Limb (tissue), 2 donors: Measurements from ENCODE around the gene MAST3.
"Not testable (repeated sequence)": the region's sequence is repeated elsewhere in the genome, so short reads cannot be mapped to it uniquely, and the experiment has no call there.

ENCODE experiments used
- DNase-seq, 2 donors: peaks; one replicate each; pipeline ENCODE4 v3.0.0-alpha.2; 2016; ENCODE audit errors: extremely low spot score in 2 of 2

Gene MAST3

DNA sequence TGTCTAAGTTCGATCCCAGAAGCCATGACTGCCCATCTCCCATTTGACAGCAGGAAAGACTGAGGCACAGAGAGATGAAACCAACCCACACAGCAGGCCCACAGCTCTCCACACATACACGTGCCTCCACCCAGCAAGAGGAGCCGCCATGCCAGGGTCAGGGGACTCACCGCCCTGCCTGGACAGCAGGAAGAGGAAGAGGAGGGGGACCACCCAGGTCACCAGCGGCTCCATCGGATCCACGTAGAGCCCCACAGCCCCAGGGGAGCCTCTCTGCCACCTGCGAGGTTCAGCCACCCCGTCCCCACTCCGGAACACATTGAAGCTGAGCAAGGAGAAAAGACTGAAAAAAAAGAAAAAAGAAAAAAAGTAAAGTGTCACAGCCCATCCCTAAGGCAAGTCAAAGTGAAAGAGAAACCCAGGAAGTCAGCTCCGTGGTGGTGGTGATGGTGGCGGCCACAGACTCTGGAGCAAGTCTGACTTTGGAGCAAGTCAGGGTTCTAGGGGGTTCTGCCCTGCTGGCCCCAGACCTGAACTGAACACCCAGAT is 10.9 kb upstream of the MAST3 start, which contains the start of gene IL12RB1:
IL12RB1 (minus strand) TSS at position 345 of the 549 bp plus-strand sequence; CDS start at position 234, 111 bp downstream.
- DNase-seq: no peak

- not testable (repeated sequence) for DNase-seq
Measured at GRCh38 chr19:18089096-18089541, 8.5 kb upstream of the MAST3 start.

DNA sequence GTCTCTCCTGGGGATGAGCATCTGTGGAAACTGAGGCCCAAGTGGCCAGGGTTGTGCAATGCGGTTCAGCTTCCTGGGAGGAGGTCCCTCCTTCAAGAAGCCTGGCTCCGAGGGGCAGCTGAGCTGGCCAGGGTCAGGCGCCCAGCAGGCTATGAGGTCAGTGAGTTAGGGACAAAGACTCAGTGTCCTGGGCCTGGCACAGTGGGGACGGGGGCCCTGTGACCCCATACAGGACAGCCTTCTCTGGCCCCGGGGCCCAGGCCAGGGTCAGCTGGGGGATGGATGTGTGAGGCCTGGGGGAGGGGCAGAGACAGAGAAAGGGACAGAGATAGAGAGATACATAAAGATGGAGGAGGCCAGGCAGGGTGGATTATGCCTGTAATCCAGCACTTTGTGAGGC is 7.9 kb upstream of the MAST3 start:
- no peak for DNase-seq

- no peak for DNase-seq
Measured at GRCh38 chr19:18090545-18091216, 6.9 kb upstream of the MAST3 start.

DNA sequence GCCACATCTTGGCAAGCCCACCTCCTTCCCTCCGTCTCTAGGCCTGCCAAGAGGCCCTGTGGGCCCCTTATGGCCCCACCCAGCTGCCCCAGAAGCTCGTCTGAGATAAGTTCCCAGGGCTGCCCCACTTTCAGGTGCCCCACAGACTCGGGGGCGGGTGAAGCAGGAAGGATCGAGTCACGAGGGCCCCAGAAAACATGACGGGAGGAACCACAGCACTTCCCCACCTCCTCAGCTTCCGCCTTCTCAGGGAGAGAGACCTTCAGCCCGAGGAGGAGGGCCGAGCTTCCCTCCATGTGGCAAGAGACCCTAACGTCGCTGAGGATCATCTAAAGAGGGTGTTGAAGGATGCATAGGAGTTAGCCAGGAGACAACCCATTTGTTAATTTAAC is 6.4 kb upstream of the MAST3 start:
- no peak for DNase-seq

GRCh38 chr19:18093439-18094161 is 4.0 kb upstream of the MAST3 start:
- no peak for DNase-seq

GRCh38 chr19:18096258-18096657 is 1.3 kb upstream of the MAST3 start:
- no peak for DNase-seq

DNA sequence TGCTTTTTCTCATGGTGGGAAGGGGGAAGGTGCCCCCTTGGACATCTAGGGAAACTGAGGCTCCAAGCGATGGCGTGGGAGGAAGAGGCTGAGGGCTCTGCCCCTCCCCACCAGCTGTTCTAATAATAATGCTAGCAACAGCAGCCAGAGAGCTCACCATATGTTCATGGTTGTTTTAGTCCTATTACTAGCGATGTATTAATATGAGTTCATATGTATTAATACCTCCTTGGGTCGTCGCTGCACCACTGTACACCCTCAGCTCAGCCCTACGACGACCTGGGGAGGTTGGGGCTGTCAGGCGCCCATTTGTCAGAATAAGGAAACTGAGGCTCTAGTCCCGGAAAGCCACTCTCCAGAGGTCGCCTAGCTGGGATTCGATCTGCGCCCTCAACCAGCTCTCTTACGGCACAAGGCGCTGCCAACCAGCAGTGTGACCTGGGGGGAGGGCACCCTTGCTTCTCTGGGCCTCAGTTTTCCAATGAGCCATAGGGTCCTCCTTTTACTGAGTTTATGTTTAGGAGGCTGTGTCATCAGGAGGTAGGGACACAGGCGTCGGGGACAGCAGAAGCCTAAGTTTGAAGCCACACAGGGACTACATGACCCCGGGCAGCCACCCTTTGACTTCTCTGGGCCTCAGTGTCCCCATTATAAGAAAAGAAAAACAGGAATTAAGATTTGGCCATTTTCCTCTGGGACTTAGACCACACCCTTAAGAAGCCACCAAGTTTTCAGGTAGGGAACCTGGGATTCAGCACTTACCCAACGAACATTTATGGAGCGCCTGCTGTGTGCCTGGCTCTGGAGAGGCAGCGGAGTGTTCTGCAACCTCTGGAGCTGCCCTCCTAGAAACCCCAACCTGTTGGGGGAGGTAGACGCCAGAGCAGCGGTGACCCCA is 664 bp downstream of the MAST3 start:
- DNase-seq: no peak

DNA sequence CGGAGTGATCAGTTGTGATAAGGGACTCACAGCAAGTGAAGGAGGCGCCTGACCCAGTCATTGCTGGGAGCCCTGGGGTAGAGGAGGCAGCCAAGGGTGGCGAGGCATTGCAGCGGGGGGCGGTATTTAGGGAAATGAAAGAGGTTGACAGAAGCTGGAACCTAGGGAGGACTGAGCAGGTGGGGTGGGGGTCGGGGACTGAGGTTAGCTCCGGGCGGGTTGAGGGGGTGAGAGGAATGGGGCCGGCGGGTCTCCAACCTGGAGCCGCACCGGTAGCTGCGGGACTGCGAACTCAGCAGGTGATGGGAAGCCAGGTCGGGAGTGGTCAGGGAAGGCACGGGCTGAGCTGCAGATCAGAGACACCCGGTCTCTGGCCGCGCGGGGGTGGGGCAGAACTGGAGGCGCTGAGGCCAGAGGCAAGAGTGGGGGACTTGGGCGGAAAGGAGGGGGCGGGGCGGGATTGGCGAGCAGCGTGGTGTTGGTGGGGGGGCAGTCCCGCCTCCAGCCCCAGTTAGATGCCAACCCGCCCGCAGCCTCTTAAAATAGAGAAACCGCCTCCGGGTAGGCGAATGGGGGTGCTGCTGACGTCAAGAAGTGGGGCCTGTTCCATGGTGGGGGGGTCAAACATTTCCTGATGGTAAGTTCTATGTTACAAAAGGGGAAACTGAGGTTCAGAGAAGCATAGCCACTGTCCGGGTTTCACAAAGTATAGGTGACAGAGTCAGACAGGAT is 1.5 kb downstream of the MAST3 start:
- no peak for DNase-seq

GRCh38 chr19:18099623-18099995 is 2.0 kb downstream of the MAST3 start:
- DNase-seq: no peak

DNA sequence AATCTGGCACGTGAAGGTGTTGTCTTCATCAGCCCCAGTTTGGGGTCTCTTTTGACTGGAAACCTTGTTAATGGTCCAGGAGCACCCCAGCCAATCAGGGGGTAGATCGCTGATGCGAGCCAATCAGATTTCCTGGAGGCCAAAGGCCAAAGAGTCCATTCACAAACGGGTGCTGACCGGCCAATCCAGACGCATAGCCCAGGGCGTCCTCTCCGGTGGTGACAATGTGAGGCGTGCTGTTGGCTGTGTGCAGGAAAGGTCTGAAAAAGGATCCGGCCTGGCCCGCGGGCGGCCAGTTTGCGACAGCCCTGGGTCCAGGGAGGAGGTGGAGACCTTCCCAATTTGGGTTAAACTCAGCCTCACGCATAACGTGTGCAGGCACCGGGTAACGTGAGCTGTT is 3.1 kb downstream of the MAST3 start:
- no peak for DNase-seq

DNA sequence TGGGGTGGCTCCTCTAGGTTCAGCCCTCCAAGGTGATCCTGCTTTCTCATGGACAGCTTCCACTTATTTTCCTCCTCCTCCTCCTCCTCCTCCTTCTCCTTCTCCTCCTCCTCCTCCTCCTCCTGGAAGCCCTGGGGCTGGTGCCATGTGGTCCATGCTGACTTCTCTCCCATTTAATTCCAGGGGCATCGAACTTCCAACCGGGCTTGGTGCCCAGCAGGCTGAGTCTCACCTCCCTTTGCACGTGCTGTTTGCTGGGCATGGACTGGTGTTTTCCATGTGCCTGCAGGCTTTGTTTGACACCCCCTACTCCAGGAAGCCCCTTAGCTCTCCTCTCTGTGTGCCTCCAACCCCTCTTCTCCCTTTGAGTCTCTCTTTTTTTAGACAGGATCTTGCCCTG is 3.7 kb downstream of the MAST3 start:
- no peak for DNase-seq

DNA sequence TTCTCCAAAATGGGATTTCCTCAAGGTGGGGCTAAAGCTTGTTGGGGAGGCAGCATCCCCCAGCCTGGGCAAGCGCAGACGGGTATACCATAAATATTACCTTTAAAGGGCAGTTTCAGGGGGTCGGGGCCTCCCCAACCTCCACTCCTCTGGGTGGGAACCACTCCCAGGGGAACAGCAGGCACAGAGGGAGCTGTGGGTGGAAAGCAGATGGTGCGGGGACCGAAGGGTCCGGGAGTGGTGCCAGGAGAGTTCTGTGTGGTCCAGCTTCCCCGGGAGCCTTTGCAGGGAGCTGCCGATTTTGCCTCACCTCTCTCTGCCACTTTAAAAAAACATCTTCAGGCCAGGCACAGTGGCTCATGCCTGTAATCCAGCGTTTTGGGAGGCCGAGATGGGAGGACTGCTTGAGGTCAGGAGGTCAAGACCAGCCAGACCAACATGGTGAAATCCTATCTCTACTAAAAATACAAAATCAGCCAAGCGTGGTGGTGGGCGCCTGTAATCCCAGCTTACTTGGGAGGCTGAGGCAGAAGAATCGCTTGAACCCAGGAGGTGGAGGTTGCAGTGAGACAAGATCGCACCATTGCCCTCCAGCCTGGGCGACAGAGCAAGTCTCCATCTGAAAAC is 5.5 kb downstream of the MAST3 start:
- no peak for DNase-seq

- DNase-seq: no peak
Measured at GRCh38 chr19:18104793-18105131, 7.2 kb downstream of the MAST3 start.

DNA sequence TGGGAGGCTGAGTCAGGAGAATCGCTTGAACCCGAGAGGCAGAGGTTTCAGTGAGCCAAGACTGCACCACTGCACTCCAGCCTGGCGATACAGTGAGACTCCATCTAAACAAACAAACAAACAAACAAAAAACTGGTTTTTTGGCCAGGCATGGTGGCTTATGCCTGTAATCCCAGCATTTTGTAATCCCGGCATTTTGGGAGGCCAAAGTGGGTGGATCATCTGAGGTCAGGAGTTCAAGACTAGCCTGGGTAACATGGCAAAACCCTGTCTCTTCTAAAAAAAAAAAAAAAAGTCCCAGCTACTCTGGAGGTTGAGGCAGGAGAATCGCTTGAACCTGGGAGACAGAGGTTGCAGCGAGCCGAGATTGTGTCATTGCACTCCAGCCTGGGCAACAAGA is 7.7 kb downstream of the MAST3 start:
- not testable (repeated sequence) for DNase-seq

- no peak for DNase-seq
Measured at GRCh38 chr19:18107235-18107634, 9.7 kb downstream of the MAST3 start.

DNA sequence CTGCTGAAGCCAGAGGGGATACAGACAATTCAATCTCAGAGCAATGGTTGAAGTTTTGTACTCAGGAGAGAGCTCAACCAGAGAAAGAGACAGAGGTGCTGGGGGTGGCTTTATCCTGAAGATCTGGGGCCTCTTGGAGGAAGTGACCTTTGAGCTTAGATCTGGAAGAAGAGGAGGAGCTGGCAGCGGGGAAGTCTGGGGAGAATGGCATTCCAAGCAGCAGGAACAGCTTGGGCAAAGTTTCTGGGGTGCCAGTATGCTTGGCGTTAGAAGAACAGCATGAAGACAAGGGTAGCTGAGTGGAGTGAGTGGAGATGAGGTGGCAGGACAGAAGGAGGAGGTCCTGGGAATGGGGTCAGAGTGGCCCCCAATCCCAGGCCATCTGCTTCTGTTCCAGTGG is 11.3 kb downstream of the MAST3 start:
- no peak for DNase-seq

- DNase-seq: no peak
Measured at GRCh38 chr19:18109341-18109732, 11.8 kb downstream of the MAST3 start.

DNA sequence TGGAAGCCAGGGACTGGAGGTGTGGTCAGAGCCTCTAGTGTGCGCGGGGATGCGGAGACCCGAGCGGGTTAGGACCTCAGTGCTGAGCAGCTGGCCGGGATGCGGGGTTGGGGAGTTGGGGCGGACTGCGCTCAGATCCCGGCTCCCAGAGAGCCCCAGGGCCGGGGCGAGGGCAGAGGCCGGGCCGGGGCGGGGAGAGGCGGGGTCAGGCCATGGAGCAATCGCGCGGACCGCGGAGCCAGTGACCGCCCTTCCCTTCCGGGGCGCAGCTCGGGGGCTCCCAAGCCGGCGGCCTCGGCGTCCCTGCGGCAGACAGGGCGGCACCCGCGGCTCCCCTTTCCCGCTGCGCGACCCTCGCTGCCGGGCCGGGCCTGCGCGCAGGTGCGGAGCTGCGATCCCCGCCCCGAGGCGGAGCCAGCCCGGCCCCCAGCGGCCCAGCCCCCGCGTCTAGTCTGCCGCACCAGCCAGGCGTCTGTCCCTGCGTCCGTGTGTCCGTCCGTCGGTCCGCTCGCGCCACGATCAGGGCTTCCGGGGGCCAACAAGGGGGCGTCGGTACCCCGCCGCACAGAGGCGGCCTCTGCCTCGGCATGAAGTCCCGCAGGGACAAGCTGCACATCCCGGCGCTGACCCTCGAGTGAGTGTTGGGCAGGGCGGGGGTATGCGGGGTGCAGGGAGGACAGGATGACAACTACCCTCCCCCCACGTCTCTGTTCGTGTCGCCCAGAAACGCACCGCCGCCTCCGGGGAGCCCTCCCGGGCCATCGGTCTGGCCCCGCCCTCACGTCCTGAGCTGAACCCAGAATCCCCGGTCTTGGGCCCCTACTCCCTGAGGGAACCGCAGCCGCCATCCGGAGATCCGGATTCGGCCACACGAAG is 12.4 kb downstream of the MAST3 start:
- DNase-seq: peak in 1 of 2 donors; percentile 57
